HG02678 (cell line): Measurements from ENCODE around the gene NFIC.
"Not testable (repeated sequence)": the region's sequence is repeated elsewhere in the genome, so short reads cannot be mapped to it uniquely, and the experiment has no call there.

ENCODE experiments used
- ATAC-seq: cut with Tn5 transposase; IDR thresholded peaks from one replicate; pipeline ENCODE4 v1.9.1; 2021; ENCODE audit warnings: mild to moderate bottlenecking, moderate library complexity; ENCODE audit not compliant: unreplicated experiment

The NFIC gene

DNA sequence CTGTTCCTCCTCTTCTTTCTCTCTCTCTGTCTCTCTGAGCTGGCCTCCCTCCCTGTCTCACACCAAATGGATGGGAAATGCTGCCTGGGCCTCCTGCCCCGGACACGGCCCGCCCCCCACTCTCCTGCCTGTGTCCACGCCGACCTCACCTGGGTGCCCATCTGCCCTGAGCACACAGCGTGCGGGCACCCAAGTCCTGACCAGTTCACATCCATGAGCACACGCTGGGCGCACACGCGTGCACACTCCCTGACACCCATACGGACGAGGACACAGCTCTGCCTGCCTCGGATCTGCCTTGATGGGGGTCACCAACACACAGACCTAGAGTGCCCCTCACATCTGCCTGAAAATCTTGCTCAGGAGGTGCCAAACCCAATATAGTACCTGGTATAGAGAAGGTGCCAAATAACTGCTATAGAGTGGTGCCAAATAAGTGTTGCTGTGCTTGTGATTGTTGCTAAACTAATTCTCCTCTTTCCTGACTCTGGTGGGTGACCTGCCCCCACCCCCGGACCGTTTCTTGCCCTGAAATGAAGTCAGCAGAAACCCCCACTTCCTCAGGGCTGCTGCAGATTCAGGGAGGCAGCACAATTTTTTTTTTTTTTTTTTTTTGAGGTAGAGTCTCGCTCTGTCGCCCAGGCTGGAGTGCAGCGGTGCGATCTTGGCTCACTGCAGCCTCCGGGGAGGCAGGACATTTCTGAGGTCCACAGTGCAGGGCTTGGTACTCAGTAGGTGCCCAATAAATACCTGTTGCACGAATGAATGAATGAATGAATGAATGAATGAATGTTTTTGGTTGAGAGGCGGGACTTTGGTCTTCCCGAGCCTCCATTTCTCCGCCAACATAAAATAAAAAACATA is 4.6 kb downstream of the NFIC start:
- no peak for ATAC-seq

DNA sequence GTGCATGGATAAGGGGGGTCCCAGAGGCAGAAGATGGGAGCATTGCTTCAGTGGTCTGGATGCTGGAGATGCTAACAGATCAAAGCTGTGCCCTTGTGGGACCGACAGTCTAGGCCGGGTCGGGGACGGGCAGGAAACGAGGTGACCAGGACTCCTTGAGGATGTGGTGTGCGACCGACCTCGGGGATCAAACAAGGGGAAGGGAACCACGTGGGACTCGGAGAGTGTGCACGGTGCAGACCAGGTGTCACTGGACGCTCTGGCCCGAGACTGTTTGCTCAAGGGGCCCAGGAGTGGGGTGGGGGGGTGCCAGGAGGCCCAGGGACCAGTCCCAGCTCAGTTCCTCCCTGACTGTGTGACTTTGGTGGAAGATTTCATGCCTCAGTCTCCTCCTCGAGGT is 6.0 kb downstream of the NFIC start:
- no peak for ATAC-seq

DNA sequence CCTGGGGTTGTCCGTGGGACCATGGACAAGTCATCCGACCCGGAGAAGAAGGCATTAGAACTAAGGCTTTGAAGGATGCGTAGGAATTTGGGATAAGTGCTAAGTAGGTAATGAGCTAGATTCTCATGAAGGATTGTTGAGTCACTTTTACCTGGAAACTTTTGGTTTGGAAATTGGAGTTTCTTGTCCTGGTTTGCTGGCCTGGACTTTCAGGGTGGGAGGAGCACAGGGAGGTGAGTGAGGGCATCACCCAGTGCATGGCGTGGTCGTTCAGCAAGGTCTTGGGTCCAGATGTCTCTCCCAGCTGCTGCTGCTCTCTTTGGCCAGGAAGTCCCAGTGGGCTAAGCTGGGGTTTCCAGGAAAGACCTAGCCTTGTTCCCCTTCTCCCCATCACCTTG is 7.6 kb downstream of the NFIC start:
- ATAC-seq, result no peak

DNA sequence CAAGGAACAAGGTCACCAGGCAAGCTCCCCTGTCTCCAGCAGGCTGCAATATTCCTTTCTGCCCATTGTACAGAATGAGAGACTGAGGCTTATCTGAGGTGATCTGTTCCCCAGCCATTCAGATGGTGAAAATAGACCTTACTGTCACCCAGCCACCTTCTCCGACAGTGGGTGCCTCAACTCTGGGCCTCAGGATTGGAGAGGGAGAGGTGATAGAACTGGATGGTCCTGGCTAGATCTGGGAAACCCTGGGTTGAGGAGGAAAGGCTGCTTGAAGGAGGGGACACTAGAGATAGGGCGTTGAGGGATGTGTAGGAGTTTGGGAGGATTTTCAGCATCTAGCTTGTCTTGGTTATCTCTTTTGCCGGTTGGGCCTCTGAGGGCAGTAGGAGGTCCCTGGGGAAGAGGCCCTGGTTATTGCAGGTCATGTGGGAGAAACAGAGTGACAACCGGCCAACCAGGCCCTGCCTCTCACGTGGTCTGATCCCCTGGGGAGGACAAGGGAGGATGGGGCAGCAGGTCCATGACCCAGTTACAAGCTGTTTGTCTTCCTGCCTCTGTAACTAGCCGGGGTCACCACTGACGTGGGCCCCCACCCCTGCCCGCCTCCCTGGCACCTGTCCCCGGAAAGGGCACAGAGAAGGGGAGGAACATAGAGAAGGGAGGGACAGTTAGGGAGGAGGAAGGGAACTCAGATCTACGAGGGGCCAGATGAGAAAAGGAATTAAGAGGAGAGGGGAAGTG is 8.2 kb downstream of the NFIC start:
- no peak for ATAC-seq

DNA sequence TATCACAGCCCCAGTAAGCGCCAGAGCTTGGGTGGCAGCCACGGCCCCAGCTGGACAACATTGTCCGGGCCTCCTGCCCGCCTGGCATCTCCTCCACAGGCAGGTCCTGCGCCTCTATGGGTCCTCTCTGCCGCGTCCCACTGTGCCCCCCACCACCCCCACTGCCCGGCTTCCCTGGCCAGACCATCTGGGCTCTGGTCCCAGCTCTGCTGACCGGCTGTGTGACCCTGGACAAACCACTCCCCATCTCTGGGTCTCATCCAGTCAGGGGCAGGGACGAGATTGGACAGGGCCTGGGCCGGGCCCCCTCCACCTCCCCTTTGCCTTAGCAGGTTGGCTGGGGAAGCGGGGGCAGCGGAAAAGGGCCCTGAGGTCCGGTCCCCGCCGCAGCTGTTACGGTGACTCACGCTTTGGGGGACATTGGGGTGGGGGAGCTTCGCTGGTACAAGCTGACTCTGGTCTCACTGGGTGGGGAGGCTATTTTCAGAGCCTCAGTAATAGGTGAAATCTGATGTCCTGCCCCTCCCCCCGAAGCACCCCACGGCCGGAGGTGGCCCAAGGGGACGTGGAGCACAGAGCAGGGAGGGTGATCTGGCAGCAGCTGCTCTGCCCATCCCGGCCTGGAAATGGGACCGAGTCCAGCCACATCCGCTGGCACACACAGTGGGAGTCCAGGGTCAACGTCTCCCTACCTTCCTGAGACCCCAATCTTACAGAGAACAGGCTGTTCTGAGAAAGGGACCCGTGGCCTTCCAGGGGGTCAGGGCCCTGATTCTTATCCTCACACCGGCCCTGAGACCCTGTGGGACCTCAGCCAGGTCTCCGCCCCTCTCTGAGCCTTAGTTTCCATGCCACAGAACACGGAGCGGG is 9.1 kb downstream of the NFIC start:
- ATAC-seq, result no peak

DNA sequence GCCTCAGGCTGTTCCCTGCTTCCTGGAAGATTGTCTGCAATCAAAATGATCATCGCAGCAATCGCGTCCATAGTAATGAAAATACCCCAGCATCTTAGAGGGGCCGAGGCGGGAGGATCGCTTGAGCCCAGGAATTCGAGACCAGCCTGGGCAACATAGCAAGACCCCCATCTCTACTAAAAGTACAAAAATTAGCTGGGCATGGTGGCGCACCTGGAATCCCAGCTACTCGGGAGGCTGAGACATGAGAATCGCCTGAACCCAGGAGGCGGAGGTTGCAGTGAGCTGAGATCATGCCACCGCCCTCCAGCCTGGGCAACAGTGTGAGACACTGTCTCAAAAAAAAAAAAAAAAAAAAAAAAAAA is 9.7 kb downstream of the NFIC start:
- not testable (repeated sequence) for ATAC-seq

DNA sequence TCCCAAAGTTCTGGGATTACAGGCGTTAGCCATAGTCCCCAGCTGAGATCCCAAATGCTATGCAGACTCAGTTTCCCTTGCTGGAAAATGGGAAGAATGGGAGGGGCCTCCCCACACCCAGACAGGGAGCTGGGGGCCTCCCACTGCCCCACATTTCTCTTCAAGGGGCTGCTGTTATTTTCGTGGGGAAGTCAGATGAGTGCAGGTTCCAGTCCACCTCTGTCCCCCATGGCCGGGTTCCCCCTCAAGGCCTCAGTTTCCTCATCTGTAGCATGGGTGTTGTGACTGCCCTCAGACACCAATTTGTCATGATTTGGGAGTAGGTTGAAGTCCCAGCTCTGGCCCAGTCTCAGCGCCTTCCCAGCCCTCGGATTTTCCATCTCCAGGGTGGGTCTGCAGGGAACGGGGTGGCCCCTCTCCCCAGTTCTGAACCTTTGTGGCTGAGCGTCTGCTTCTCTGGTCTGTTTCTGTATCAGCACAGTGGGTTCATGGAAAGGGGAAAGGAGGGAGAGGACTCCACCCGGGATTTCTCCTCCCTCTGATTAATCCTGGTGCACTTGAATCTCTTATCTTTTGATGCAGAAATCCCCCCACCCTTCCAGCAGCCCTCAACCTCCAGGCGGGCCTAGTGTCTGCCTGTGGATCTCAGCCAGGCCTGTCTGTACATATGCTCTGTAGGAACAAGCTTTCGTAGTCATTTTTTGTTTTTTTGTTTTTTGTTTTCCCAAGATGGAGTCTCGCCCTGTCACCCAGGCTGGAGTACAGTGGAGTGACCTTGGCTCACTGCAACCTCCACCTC is 12.2 kb downstream of the NFIC start:
- no peak for ATAC-seq

DNA sequence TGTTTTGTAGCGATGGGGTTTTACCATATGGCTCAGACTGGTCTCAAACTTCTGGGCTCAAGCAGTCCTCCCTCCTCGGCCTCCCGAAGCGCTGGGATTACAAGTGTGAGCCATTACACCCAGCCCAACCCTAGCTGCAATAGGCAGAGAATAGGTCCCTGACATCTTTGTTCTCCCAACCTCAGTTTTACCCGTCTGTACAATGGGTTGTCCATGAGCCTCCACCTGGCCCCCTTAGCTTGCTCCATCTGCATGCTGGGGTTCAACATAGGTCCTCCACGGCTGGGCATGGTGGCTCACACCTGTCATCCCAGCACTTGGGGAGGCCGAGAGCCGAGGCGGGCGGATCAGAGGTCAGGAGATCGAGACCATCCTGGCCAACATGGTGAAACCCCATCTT is 14.4 kb downstream of the NFIC start:
- ATAC-seq, result no peak

DNA sequence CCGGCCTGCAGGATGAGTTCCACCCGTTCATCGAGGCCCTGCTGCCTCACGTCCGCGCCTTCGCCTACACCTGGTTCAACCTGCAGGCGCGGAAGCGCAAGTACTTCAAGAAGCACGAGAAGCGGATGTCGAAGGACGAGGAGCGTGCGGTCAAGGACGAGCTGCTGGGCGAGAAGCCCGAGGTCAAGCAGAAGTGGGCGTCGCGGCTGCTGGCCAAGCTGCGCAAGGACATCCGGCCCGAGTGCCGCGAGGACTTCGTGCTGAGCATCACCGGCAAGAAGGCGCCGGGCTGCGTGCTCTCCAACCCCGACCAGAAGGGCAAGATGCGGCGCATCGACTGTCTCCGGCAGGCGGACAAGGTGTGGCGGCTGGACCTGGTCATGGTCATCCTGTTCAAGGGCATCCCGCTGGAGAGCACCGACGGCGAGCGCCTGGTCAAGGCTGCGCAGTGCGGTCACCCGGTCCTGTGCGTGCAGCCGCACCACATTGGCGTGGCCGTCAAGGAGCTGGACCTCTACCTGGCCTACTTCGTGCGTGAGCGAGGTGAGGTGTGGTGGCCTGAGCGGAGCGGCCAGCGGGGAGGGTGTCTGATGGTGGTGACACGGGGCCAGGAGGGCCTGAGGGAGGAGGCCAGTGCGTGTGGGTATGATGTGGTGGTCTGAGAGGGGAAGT is 15.5 kb downstream of the NFIC start:
- no peak for ATAC-seq

DNA sequence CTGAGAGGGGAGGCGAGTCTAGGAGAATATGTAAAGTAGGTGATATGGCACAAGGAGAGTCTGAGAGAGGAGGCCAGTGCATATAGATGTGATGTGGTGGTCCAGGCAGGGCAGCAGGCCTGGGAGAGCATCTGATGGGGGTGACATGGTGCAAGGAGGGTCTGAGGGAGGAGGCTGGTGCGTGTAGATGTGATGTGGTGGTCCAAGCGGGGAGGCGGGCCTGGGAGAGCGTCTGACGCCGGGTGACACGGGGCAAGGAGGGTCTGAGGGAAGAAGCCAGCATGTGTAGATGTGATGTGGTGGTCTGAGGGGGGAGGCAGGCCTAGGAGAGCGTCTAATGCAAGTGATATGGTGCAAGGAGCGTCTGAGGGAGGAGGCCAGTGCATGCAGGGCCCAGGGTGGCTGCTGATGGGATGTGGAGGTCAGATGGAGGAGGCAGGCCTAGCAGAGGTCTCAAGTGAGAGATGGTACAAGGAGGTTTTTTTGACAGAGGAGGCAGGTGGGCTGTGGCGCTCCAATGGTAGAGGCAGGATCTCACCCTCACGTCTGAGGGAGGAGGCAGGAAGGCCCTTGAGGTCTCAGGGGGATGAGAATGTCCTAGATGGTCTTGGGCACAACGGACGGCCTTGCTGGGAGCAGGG is 16.2 kb downstream of the NFIC start:
- no peak for ATAC-seq

DNA sequence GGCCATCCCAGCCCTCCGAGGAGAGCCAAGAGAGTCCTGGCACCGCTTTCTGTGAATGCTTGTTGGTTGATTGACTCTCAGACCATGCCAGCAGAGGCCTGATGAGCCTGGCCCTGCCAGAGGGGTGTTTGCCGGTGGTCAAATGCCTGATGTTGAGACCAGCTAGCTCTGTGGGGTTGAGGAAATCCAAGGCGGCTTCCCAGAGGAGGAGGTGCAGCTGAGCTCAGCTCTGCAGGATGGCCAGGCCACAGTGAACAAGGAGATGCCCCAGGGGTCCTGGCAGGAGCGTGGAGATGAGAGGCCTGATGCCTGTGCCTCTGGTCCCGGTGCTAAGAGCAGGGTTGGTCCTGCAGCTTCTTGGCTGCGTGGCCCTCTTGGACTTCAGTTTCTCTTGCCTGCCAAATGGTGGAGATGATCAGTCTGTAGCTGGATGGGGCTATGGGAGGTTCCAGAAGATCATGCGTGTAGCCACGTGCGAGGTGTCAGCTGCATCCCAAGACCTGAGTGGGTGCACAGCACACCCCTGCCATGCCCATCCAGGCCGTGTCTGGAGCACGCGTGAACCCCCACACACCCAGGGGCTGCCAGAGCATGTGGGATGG is 16.8 kb downstream of the NFIC start:
- ATAC-seq, result no peak

DNA sequence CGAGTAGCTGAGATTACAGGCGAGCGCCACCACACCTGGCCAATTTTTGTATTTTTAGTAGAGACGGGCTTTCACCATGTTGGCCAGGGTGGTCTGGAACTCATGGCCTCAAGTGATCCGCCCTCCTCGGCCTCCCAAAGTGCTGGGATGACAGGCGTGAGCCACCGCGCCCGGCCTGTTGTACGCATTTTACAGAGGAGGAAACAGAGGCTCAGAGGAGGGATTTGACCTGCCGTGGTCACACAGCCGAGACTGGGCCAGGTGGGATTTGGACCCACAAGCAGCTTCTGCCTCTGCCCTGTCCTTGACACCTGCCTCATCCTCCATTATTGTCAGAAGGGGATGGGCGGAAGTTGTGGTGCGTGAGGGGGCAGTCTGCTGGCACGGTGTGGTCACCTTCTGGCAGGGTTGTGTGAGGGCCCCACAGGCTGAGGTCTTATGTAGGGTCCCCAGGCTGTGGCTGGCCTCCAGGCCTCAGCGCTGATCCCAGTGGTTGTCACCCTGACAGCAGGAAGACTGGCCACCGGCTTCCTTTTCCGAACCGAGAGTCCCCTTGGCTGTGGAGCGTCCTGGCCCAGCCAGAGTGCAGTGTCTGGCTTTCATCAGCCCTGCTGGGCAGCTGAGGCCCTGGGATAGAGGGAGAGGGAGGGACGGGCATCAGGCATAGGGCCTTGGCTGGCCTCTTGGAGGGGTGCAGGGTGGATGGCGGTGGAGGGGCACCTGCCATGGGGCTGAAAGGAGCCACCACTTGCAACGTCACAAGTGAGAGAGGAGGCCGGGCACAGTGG is 20.3 kb downstream of the NFIC start:
- ATAC-seq, result no peak

DNA sequence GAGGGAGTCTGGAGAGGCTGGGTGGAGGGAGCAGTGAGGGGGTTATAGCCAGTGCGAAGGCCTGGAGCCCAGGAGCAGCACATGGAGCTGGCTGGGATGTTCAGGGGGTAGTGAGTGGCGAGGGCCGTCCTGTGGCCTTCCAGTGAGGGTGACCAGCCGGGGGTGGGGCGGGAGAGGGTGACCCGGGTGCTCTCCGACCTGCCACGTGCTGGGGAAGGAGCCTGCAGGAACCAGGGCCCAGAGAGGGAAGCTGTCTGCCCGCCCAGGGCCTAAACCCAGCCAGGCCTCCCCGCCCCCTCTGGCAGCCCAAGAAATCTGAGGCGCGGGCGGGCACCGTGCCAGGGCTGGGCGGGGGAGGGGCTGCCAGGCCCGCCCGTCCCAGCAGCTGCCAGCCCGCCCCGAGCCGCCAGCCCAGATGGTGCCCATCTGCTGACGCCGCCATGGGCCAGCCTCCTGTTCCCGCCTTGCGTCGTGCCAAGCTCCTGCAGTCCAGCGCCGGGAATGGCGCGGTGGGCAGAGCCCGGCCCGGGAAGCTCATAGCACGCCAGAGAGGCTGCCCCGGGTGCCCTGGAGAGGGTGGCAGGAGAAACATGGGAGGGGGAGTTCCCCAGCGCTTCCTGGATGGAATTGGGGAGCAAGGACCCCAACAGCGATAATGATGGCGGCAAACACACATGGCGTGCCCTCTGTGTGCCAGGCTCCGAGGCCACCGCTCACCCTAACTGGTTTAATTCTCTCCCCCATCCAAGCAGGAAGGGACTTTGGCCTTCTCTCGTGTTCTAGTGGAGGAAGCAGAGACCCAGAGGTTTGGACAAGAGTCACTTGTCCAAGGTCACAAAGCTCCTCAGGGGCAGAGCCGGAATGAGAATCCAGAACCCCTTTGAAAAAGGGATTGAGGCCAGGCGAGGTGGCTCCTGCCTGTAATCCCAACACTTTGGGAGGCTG is 21.5 kb downstream of the NFIC start:
- no peak for ATAC-seq

DNA sequence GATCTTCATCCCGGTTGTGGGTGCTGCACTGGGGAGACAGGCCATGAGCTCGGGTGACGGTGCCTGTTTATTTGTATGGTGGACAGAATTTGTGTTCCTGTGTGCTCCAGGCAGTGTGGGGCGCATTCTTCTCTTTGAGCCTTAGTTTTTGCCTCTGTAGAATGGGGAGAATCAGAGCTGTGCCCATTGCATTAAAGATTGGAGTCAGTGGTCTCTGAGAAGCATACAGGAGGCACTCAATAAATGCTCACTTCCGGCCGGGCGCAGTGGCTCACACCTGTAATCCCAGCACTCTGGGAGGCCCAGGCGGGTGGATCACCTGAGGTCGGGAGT is 23.0 kb downstream of the NFIC start:
- no peak for ATAC-seq

DNA sequence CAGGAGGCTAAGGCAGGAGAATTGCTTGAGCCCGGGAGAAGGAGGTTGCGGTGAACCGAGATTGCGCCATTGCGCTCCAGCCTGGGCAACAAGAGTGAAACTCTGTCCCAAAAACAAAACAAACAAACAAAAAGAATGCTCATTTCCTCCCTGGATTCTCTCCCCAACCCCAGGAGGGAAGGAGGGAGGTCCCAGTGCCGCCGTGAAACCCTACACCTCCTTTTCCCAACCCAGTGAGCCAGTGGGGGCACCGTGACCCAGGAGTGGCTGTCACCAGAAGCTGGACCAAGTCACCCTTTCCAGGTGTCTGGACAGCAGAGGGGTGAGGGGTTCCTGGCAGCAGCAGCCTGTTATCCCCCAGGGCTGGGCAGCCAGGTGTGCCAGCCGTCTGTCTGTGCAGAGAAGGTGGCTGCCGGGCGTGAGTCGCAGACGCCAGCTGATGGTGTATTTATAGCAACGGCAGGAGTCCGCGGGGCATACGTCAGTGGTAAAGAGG is 23.5 kb downstream of the NFIC start:
- no peak for ATAC-seq

DNA sequence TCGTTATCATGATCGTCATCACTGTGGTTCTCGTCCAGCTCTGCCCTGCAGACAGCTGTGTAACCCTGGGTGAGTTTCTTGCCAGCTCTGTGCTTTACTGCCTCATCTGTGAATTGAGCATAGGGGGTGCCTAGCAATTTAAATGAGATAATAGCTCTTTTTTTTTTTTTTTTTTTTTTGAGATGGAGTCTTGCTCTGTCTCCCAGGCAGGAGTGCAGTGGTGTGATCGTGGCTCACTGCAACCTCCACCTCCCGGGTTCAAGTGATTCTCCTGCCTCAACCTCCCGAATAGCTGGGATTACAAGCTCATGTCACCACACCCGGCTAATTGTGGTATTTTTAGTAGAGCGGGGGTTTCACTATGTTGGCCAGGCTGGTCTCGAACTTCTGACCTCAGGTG is 25.5 kb downstream of the NFIC start:
- not testable (repeated sequence) for ATAC-seq

DNA sequence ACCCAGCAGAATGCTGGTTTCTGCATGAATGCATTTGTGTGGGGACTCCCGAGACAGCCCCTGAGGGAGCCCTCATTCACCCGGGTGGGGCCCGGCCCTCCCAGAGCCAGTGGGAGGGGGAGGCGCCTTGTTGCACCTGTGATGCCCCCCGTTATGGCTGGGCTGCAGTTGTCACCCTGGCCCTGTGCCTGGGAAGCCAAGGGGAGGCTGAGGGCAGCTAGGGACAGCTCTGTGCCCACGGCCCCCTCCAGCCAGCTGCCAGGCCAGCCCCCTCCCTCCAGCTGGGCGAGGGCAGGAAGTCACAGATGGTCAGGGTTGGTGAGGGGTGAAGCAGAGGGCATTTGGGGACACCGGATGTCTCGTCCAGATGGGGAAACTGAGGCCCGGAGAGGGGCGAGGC is 26.1 kb downstream of the NFIC start:
- no peak for ATAC-seq
